Thoracic aorta (tissue), 2 donors: ENCODE results near the gene CFAP97D1. TPM values are rescaled to one million over a fixed set of nuclear protein-coding genes. Genes with fewer than 3 reads are reported as not detected.

Experiments used
- ATAC-seq: fragments of 150-250 bp; one replicate; pipeline ENCODE4 v1.8.0; 2017; ENCODE audit warnings: low read depth; ENCODE audit not compliant: insufficient number of reproducible peaks, low FRiP score
- DNase-seq: peaks from one replicate; pipeline ENCODE4 v3.0.0-alpha.2; 2020; ENCODE audit warnings: low spot score
- H3K27ac ChIP-seq, 2 donors: fragments of 200-600 bp; sonication (generic); 1 replicate in 1 of 2; 2 replicates in 1 of 2; pipeline ENCODE4 v1.5.1; 2016; ENCODE audit warnings: mild to moderate bottlenecking in 2 of 2, moderate library complexity in 2 of 2
- H3K27me3 ChIP-seq: fragments of 200-600 bp; sonication (generic); replicated peaks from 2 replicates; pipeline ENCODE4 v1.6.0; 2016; ENCODE audit warnings: mild to moderate bottlenecking; ENCODE audit not compliant: insufficient read depth
- H3K36me3 ChIP-seq: fragments of 200-600 bp; sonication (generic); one replicate; pipeline ENCODE4 v1.5.1; 2016
- H3K4me1 ChIP-seq, 2 donors: fragments of 200-600 bp; sonication (generic); 1 replicate in 1 of 2; 2 replicates in 1 of 2; pipeline versions ENCODE4 v1.5.1 to v1.6.0; 2016; ENCODE audit warnings: low read depth in 2 of 2, mild to moderate bottlenecking in 1 of 2; ENCODE audit not compliant: control insufficient read depth in 1 of 2
- H3K4me3 ChIP-seq: fragments of 200-600 bp; sonication (generic); 2 replicates; pipeline ENCODE4 v1.5.1; 2016; ENCODE audit warnings: mild to moderate bottlenecking
- H3K9me3 ChIP-seq: fragments of 200-600 bp; sonication (generic); 2 replicates; pipeline ENCODE4 v1.5.1; 2016
- CTCF ChIP-seq: fragments of 200-600 bp; sonication (generic); IDR thresholded peaks from one replicate; pipeline ENCODE4 v1.5.1; 2019; ENCODE audit warnings: antibody characterized with exemption
- total RNA-seq, 2 donors: library from RNA; depleted of rRNA; stranded (reverse); fragments of >200 nt; gene quantifications; one replicate each; pipeline versions ENCODE4 v1.1.0 to v1.2.3, GENCODE V29; 2016

The CFAP97D1 gene
- not detected for total RNA-seq

- H3K36me3 ChIP-seq = no peaks in the 10 kb centered on the region
- no peak for DNase-seq
- peak within 1 kb of the TSS; percentile 98 to 100 for H3K27ac ChIP-seq
- H3K9me3 ChIP-seq = no peaks in the 10 kb centered on the region
- no peak for TF ChIP-seq CTCF
- H3K4me3 ChIP-seq = peak within 1 kb of the TSS; percentile 81
- peaks cover 21 to 34% of the 10 kb centered on the region in 2 donors for H3K4me1 ChIP-seq
- ATAC-seq = no peak
- no peaks in the 10 kb centered on the region for H3K27me3 ChIP-seq
These were observed at the start of gene CFAP97D1 for GRCh38 chr17:43780135-43780534. Gene CFAP97D1 (plus strand): TSS chr17:43780435. CDS start chr17:43780463, 28 bp downstream.

GRCh38 chr17:43732958-43733357 is 47.3 kb upstream of the CFAP97D1 start:
- DNase-seq (no peak), ATAC-seq (no peak)
- peaks cover 5 to 10% of the 10 kb centered on the region in 2 donors for H3K4me1 ChIP-seq
- TF ChIP-seq CTCF = no peak
- H3K36me3 ChIP-seq = no peaks in the 10 kb centered on the region
- no peak overlapping the region for H3K4me3 ChIP-seq
- H3K27ac ChIP-seq = no peak overlapping the region
- no peaks in the 10 kb centered on the region for H3K27me3 ChIP-seq
- no peaks in the 10 kb centered on the region for H3K9me3 ChIP-seq

GRCh38 chr17:43733956-43734355 is 46.3 kb upstream of the CFAP97D1 start:
- H3K4me3 ChIP-seq = no peak overlapping the region
- ATAC-seq (no peak), DNase-seq (no peak)
- H3K9me3 ChIP-seq = no peaks in the 10 kb centered on the region
- H3K36me3 ChIP-seq = no peaks in the 10 kb centered on the region
- H3K4me1 ChIP-seq = peaks cover 5 to 10% of the 10 kb centered on the region in 2 donors
- no peaks in the 10 kb centered on the region for H3K27me3 ChIP-seq
- no peak for TF ChIP-seq CTCF
- no peak overlapping the region for H3K27ac ChIP-seq

- Histone ChIP-seq H3K27me3 (no peaks in the 10 kb centered on the region), H3K27ac (no peak overlapping the region), H3K4me3 (no peak overlapping the region), H3K36me3 (no peaks in the 10 kb centered on the region), H3K4me1 (peaks cover 5 to 10% of the 10 kb centered on the region in 2 donors), H3K9me3 (no peaks in the 10 kb centered on the region)
- DNase-seq (no peak), ATAC-seq (no peak)
- no peak for TF ChIP-seq CTCF
These were observed 45.9 kb upstream of the CFAP97D1 start for GRCh38 chr17:43734376-43734775.

GRCh38 chr17:43736389-43736788 is 43.8 kb upstream of the CFAP97D1 start:
- no peak for TF ChIP-seq CTCF
- ATAC-seq (no peak), DNase-seq (no peak)
- Histone ChIP-seq H3K4me3 (no peak overlapping the region), H3K4me1 (peaks cover 13 to 30% of the 10 kb centered on the region in 2 donors), H3K27ac (no peak overlapping the region), H3K9me3 (no peaks in the 10 kb centered on the region), H3K36me3 (no peaks in the 10 kb centered on the region), H3K27me3 (no peaks in the 10 kb centered on the region)
